HepG2 (cell line): ENCODE measurements around the gene ANKRD53. TPM values are rescaled to one million over a fixed set of nuclear protein-coding genes. Genes with fewer than 3 reads are reported as not detected.

Experiments
- ATAC-seq: fragments of 200-7000 bp; cut with Tn5 transposase; 3 replicates; pipeline ENCODE4 v1.9.1; 2020; ENCODE audit warnings: mild to moderate bottlenecking, moderate library complexity
- BruUV-seq: library from RNA; stranded (reverse); fragments of 400-500 nt; replicated peaks from 2 replicates; lab custom pipeline; 2021; lab: Mats Ljungman, UMichigan
- CTCF ChIA-PET: fragments of 300-600 bp; formaldehyde crosslinking; extraction: SDS; loops from one replicate; lab custom pipeline; 2021; ENCODE audit warnings: low total read pairs, inconsistent platforms, low intra/inter-chr PET ratio; lab: Yijun Ruan, JAX
- POLR2A ChIA-PET: fragments of 350-600 bp; sonication (Branson Sonifier 250); formaldehyde crosslinking; loops from one replicate; lab custom pipeline; 2020; ENCODE audit warnings: antibody characterized with exemption, inconsistent platforms; lab: Yijun Ruan, JAX
- DNase-seq: peaks from one replicate; pipeline ENCODE4 v3.0.0-alpha.2; 2015; ENCODE audit warnings: low spot score
- FAIRE-seq: peaks from 3 replicates; lab custom pipeline; 2011; peaks lifted over from hg19 to GRCh38; lab: Jason Lieb, UNC
- H2AFZ ChIP-seq: one replicate; pipeline ENCODE4 v1.6.1; 2011; ENCODE audit warnings: low read length, inconsistent platforms
- H3K27ac ChIP-seq: fragments of 300-600 bp; 3 replicates; pipeline ENCODE4 v1.8.0; 2011; ENCODE audit warnings: mixed run types, mild to moderate bottlenecking, mixed read lengths, low read length, inconsistent platforms; ENCODE audit not compliant: insufficient read depth; ENCODE audit errors: extremely low read length
- H3K27me3 ChIP-seq, 2 experiments: fragments of 200-600 bp in 1 of 2; 2 replicates in 1 of 2; 3 replicates in 1 of 2; pipeline versions ENCODE4 v1.6.0 to v1.8.0; 2011; ENCODE audit warnings: low read length in 2 of 2, mild to moderate bottlenecking in 2 of 2, moderate library complexity in 2 of 2, inconsistent platforms in 1 of 2; ENCODE audit not compliant: insufficient read depth in 2 of 2, control insufficient read depth in 1 of 2
- H3K36me3 ChIP-seq, 2 experiments: fragments of 200-600 bp in 1 of 2; replicated peaks in 1 of 2; 2 replicates in 1 of 2; 3 replicates in 1 of 2; pipeline versions ENCODE4 v1.5.1 to v1.8.0; 2011; ENCODE audit warnings: low read length in 2 of 2, inconsistent platforms in 1 of 2; ENCODE audit not compliant: insufficient read depth in 2 of 2, control insufficient read depth in 1 of 2
- H3K4me1 ChIP-seq: 2 replicates; pipeline ENCODE4 v1.5.1; 2012; ENCODE audit warnings: low read length, inconsistent platforms; ENCODE audit not compliant: insufficient read depth
- H3K4me2 ChIP-seq: 2 replicates; pipeline ENCODE4 v1.6.0; 2011; ENCODE audit warnings: low read depth, low read length, inconsistent platforms
- H3K4me3 ChIP-seq, 3 experiments: fragments of 200-600 bp in 1 of 3; sonication (generic), shearing (Covaris generic) in 1 of 3; replicated peaks in 1 of 3; 2 replicates each; pipeline ENCODE4 v1.5.1; 2011 to 2016; ENCODE audit warnings: low read length in 3 of 3, inconsistent platforms in 2 of 3, low read depth in 2 of 3, mild to moderate bottlenecking in 2 of 3, control low read depth in 1 of 3, mixed read lengths in 1 of 3; ENCODE audit not compliant: insufficient read depth in 1 of 3
- H3K79me2 ChIP-seq: one replicate; pipeline ENCODE4 v1.6.1; 2011; ENCODE audit warnings: low read length, inconsistent platforms; ENCODE audit not compliant: insufficient read depth
- H3K9ac ChIP-seq: 2 replicates; pipeline ENCODE4 v1.6.0; 2011; ENCODE audit warnings: mild to moderate bottlenecking, low read depth, low read length, inconsistent platforms; ENCODE audit not compliant: insufficient read depth
- H3K9me3 ChIP-seq: 2 replicates; pipeline ENCODE4 v1.5.1; 2012; ENCODE audit warnings: mild to moderate bottlenecking, low read length
- H4K20me1 ChIP-seq: 2 replicates; pipeline ENCODE4 v1.6.0; 2011; ENCODE audit warnings: inconsistent platforms, mild to moderate bottlenecking, low read length, moderate library complexity; ENCODE audit not compliant: insufficient read depth
- CSRNP1 ChIP-seq: sonication (generic); formaldehyde crosslinking; IDR thresholded peaks from 2 replicates; pipeline ENCODE4 v1.8.1; 2023; ENCODE audit warnings: mild to moderate bottlenecking, missing genetic modification reagents
- TEAD3 ChIP-seq: optimal IDR thresholded peaks from 2 replicates; pipeline ENCODE3; 2016; ENCODE audit warnings: borderline replicate concordance
- ZNF503 ChIP-seq: sonication (generic); formaldehyde crosslinking; IDR thresholded peaks from 2 replicates; pipeline ENCODE4 v1.4.0; 2020; ENCODE audit warnings: missing genetic modification reagents
- WGBS: methylation state at CpG from one replicate; pipeline ENCODE4 v1.1.6; 2017; ENCODE audit warnings: low lambda C conversion rate; 5-methylcytosine and 5-hydroxymethylcytosine counted together
- in situ Hi-C: cut with HindIII; loops from 2 replicates; pipeline ENCODE4 v1.10.0; 2017; ENCODE audit warnings: low pct_unique_long_range_greater_than_20kb; ENCODE audit not compliant: extremely low pct_ligation_motif_present
- intact Hi-C: fragments of 100-400 bp; cut with micrococcal nuclease; formaldehyde crosslinking; loops from one replicate; pipeline ENCODE4 v1.10.0; 2022; ENCODE audit not compliant: unreplicated experiment
- polyA plus RNA-seq, 8 experiments: library from polyadenylated mRNA; depleted of rRNA in 3 of 8; stranded (reverse) in 7 of 8; unstranded in 1 of 8; fragments of >200 nt; fragmentation: Illumina TruSeq in 4 of 8; extraction: Trizol in 4 of 8; gene quantifications; 2 replicates each; pipeline versions ENCODE4 v1.2.1 to v1.2.3, GENCODE V29; 2011 to 2016; ENCODE audit warnings: low read depth in 4 of 8, missing spikeins in 1 of 8, mixed read lengths in 1 of 8; ENCODE audit not compliant: insufficient read depth in 1 of 8
- total RNA-seq, 5 experiments: library from RNA; depleted of rRNA; stranded (reverse); fragments of >200 nt; fragmentation: Illumina TruSeq; extraction: Trizol; gene quantifications; 2 replicates each; pipeline ENCODE4 v1.2.3, GENCODE V29; 2016; ENCODE audit warnings: low read depth in 1 of 5
- TF ChIP-seq, protein P1 (sequence below): sonication (generic); formaldehyde crosslinking; IDR thresholded peaks from 2 replicates; pipeline ENCODE4 v1.5.1; 2020; ENCODE audit warnings: mild to moderate bottlenecking, moderate library complexity, missing genetic modification reagents
- TF ChIP-seq, protein P2 (sequence below): sonication (generic); formaldehyde crosslinking; conservative IDR thresholded peaks from 2 replicates; pipeline ENCODE4 v1.4.0; 2020; ENCODE audit warnings: missing genetic modification reagents

The ANKRD53 gene
- total and polyA plus RNA-seq, 2 of the 13 experiments (the other 11 are each of a cell fraction or from before 2014, with no cell fraction given) = 0.15 TPM; not detected in 1

GRCh38 chr2:70991142-70991541 is 12.7 kb downstream of the ANKRD53 start:
- ATAC-seq (no peak), FAIRE-seq (no peak)
- intact Hi-C loops = no loop called here
- WGBS = 92% methylated on average over 4 of the region's 5 CpGs
- Histone ChIP-seq H3K27me3 (no peaks in the 10 kb centered on the region; a peak in 1 of 5 replicates), H3K9me3 (no peaks in the 10 kb centered on the region), H2AFZ (no peak overlapping the region), H3K4me1 (peaks cover 21% of the 10 kb centered on the region), H3K79me2 (peaks cover 19% of the 10 kb centered on the region), H3K4me2 (no peak overlapping the region)
- in situ Hi-C loops = no loop called here
- TF ChIP-seq ZNF503 (CRISPR knock-in tag) (no peak), TEAD3 (CRISPR knock-in tag) (no peak)
- TF ChIP-seq, all 625 proteins: peak for 0
- no peak overlapping the region for H3K27ac ChIP-seq
- POLR2A ChIA-PET = no interaction called here
- H3K36me3 ChIP-seq = peaks cover 39 to 47% of the 10 kb centered on the region in 2 experiments
- peaks cover 8% of the 10 kb centered on the region for H4K20me1 ChIP-seq
- H3K9ac ChIP-seq = no peak overlapping the region
- DNase-seq = no peak
- no peak overlapping the region for H3K4me3 ChIP-seq
- no TSS peak for BruUV-seq
- CTCF ChIA-PET = no interaction called here

- Histone ChIP-seq H3K4me3 (no peak overlapping the region), H3K27ac (no peak overlapping the region)
- CTCF ChIA-PET = no interaction called here
- no peak for TF ChIP-seq CSRNP1 (CRISPR knock-in tag)
- TF ChIP-seq, protein P1, sequence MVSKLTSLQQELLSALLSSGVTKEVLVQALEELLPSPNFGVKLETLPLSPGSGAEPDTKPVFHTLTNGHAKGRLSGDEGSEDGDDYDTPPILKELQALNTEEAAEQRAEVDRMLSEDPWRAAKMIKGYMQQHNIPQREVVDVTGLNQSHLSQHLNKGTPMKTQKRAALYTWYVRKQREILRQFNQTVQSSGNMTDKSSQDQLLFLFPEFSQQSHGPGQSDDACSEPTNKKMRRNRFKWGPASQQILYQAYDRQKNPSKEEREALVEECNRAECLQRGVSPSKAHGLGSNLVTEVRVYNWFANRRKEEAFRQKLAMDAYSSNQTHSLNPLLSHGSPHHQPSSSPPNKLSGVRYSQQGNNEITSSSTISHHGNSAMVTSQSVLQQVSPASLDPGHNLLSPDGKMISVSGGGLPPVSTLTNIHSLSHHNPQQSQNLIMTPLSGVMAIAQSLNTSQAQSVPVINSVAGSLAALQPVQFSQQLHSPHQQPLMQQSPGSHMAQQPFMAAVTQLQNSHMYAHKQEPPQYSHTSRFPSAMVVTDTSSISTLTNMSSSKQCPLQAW (CRISPR knock-in tag) = no peak
- TF ChIP-seq, protein P2, sequence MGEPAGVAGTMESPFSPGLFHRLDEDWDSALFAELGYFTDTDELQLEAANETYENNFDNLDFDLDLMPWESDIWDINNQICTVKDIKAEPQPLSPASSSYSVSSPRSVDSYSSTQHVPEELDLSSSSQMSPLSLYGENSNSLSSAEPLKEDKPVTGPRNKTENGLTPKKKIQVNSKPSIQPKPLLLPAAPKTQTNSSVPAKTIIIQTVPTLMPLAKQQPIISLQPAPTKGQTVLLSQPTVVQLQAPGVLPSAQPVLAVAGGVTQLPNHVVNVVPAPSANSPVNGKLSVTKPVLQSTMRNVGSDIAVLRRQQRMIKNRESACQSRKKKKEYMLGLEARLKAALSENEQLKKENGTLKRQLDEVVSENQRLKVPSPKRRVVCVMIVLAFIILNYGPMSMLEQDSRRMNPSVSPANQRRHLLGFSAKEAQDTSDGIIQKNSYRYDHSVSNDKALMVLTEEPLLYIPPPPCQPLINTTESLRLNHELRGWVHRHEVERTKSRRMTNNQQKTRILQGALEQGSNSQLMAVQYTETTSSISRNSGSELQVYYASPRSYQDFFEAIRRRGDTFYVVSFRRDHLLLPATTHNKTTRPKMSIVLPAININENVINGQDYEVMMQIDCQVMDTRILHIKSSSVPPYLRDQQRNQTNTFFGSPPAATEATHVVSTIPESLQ (CRISPR knock-in tag) = no peak
- TF ChIP-seq, all 625 proteins: peak for 0
- intact Hi-C loops (no loop called here), in situ Hi-C loops (no loop called here)
- Histone ChIP-seq H3K27me3 (no peaks in the 10 kb centered on the region; a peak in 1 of 5 replicates), H3K9ac (no peak overlapping the region), H3K4me2 (no peak overlapping the region), H4K20me1 (peaks cover 8% of the 10 kb centered on the region), H3K9me3 (no peaks in the 10 kb centered on the region), H3K4me1 (peaks cover 21% of the 10 kb centered on the region), H2AFZ (no peak overlapping the region), H3K36me3 (peaks cover 34 to 41% of the 10 kb centered on the region in 2 experiments), H3K79me2 (peaks cover 19% of the 10 kb centered on the region)
- POLR2A ChIA-PET = no interaction called here
- DNase-seq (no peak), FAIRE-seq (no peak), ATAC-seq (no peak)
- no TSS peak for BruUV-seq
- WGBS = 96% methylated on average over 9 of the region's 9 CpGs
These were observed 13.3 kb downstream of the ANKRD53 start for GRCh38 chr2:70991742-70992141.
